GM18861 (cell line): ENCODE measurements around the gene MNT.

Experiments
- ATAC-seq: cut with Tn5 transposase; IDR thresholded peaks from one replicate; pipeline ENCODE4 v1.9.1; 2021; ENCODE audit not compliant: unreplicated experiment

MNT gene

DNA sequence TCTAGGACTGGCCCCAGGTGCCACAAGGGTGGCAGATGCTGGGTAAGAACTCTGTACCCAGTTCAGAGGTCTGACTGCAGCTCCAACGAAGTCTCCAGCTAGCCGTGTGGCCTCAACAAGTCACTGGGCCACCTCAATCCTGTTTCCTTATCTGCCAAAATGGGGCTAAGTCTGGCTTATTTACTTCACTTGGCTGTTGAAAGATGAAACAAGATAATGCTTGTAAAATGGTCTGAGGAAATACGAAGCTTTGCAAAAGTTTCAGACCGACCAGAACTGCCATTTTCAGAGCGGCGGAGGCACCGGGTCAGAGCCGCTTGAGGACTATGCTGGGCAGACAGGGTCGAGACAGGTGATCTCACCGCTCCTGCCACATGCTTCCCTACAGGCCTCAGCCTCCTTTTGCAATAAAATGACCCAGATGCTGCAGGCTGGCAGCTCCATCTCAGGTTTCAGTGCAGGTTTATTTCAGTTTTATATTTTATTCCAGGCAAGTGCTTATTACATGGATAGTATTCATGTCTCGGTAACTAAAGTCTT is 17.2 kb downstream of the MNT start:
- no peak for ATAC-seq

DNA sequence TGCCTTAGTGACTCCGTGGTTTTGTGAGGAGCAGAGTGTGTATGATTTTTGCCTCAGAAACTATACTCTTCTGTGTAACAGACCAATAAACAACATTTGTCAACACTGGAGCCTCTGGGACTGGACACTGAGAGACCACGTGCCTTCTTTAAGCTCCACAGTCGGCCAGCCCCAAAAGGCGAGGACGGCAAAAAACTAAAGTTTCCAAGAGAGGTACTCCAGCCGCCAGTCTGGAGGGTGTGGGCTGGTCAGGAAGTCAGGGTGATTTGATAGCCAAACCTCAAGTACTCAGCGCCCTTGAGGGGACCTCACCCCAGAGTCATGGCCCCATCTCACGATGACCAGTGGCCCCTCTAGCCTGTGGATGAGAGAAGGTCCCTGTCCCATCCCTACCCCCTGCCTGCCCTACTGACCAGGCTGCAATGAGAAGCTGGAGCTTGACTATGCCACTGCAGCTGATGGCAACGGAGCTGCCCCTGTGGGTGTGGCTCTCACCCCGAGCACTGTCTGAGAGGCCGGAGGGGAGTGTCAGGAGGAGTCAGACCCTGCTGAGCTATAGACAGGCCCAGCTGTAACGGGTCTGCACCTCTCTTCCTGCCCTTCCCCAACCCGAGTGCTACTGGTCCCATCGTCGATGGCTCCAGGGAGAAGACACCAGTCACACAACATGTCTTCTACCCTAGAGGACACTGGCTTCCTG is 19.8 kb downstream of the MNT start:
- ATAC-seq, result no peak

DNA sequence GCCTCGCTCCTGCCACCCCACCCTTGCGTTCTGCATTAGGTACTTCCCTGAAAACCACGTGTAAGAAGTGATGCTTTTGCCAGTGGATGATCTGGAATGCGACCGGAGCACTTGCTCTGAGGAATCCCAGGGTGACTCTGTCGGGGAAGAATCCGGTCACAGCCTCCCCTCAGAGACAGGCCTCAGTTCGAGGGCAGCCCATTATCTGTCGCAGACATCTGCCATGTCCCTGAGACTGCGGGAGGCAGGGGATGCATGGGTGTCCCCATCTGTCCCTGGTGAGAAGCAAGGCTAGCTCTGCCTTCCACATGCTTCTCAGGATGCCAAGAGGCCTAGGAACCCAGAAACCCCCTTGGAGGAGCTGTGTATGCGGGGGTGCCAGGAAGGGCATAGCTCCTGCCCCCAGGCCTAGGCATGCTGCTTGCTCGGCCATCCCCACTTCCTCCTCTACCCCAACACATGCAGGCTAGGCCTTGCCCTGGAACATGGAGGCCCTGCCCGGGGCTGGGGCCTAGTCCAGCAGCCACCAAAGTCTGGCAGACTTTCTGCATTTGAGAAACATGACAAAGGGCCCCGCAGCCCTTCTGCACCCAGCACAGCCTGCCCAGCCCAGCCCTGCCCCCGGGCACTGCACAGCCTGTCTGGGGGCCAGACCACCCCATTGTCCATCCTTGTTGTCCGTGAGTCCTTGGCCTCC is 20.5 kb downstream of the MNT start:
- ATAC-seq, result no peak

DNA sequence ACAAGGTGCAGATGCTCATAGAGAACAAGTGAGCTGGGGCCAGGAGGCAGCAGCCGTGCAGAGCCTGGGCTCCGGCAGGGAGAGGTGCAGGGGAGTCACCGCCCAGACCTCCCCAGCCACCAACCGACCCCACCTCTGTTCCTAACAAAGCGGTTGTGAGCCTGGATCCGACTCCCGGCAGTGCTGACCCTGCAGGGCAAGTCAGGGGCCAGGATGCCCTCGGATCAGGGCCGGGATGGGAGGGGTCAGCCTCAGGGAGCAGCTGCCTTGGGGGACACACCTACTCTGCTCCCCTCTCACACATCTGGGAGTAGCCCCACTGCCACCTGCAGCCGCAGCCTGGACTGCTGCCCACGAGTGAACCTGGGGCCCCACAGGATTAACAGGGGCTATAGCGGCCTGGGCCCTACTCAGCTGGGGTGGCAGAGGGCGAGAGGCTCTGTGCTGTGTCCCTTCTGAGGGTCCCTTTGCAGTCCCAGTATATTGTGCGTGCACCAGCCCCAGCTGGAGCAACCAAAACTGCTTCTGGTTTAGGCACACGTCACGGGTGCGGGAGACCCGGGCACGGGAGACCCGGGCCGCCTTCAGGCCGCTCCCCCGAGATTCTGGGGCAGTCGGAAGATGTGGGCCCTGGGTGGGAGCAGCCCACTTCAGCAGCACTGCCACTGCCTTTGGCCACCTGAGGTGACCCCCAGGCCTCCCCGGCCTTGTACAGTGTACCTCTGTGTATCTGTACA is 21.2 kb downstream of the MNT start:
- ATAC-seq, result no peak

DNA sequence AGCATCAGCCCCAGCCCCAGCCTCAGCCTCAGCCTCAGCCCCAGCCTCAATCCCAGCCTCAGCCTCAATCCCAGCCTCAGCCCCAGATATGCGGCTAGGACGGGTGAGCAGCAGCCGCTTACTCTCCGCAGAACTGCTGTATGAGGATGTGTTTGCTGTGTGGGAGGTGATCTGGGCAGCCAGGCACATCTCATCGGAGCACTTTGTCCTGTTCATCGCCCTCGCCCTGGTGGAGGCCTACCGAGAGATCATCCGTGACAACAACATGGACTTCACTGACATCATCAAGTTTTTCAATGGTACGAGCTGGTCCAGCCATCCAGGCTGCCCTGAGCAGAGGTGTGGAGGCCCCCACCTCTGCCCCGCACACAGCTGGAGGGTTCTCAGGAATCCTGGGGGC is 22.0 kb downstream of the MNT start:
- ATAC-seq, result no peak

DNA sequence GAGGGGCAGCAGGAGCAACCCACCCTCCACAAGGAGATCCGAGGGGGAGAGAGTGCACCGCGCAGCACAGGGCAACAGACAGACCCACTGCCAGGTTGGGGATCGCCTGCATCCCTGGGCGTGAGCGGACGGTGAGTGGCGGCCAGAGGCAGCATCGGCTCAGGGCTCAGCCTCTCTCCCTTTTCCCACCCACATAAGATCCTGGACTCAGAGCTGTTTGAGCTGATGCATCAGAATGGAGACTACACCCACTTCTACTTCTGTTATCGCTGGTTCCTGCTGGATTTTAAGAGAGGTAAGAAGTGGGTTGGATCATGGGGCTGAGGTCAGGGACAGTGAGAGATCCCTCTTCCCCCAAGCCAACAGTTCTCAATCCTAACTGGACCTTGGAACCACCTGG is 23.2 kb downstream of the MNT start:
- no peak for ATAC-seq

DNA sequence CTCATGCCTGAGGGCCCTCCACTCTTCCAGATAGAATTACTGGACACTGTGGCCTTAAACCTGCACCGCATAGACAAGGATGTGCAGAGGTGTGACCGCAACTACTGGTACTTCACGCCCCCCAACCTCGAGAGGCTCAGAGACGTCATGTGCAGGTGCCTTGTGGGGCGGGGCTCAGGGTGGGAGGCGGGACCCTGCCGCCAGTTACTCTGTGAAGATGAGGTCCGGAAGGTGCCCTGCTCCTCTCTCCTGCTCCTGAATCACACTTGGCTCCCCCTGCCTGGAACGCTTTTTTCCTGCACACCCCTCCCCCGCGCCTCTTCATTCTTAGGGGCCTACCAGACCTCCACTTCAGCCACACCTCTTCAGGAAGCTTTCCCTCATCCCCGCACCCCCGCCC is 24.8 kb downstream of the MNT start:
- ATAC-seq, result no peak

DNA sequence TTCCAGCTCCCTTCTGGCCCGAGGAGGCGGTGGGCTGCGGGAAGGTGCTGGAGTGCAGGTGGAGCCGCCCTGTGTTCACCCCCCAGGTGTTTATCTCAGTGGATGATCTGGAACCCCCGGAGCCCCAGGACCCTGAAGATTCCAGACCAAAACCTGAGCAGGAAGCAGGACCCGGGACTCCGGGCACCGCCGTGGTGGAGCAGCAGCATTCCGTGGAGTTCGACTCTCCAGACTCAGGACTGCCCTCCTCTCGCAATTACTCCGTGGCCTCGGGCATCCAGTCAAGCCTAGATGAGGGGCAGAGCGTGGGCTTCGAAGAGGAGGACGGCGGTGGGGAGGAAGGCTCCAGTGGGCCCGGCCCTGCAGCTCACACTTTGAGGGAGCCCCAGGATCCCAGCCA is 25.5 kb downstream of the MNT start:
- no peak for ATAC-seq

DNA sequence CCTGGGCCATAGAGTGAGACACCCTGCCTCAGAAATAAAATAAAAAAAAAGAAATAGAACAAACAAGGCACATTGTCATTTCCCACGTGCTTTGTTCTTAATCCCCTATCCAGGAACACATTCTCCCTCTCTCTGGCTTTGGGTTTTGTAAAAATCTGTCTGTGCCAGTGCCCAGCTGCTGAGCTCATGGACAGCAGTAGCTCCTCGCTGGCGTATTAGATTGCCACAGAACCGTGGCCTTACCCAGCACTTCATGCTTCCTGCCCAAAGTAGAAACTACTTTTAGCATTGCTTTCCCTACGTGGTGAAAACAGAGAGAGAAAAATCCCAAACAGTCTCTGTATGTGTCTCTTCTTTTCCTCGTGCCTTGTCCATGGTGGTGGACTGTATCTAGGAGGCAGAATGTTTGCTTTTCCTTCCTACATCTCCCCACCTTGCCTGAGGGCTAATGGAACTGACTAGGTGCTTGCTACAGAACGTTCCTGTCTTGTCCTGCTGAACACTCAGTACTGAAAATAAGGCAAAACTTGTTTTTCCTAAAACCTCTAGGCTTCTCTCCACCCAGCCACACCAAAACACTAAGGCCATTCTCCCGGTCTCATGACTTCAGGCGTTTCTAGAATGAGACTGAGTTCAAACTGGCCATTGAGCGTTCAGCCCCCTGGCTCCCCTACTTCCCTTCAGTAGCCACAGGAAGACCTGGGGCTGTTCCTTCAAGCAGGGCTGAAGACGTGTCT is 26.1 kb downstream of the MNT start:
- no peak for ATAC-seq

DNA sequence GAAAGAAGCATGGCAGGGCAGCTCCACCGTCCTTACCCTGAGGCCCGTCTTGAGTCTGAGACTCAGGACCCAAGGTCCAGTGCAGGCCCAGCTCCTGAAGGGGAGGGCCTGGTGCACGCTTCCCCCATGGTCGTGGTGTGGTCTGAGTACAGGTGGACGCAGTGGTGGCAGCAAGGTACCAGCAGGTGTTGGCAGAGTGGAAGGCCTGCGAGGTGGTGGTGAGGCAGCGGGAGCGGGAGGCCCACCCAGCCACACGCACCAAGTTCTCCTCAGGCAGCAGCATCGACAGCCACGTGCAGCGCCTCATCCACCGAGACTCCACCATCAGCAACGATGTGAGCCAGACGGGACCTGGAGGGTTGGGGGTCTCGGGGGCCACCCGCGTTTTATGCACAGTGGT is 27.7 kb downstream of the MNT start:
- ATAC-seq, result no peak

DNA sequence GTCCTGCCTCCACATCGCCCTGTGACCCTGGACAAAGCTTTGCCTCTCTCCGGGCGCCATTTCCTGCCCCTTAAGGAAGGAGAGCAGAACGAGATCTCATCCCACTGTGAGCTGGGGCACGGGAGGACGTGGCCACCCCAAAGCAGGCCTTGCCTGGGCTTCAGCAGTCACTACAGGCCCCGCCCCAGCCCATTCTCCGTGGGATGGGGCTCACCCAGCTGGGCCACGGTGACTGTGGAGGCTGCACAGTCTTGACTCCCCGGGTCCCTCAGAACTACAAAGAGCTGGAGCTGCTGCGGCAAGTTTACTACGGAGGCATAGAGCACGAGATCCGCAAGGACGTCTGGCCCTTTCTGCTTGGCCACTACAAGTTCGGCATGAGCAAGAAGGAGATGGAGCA is 28.2 kb downstream of the MNT start:
- ATAC-seq, result no peak

DNA sequence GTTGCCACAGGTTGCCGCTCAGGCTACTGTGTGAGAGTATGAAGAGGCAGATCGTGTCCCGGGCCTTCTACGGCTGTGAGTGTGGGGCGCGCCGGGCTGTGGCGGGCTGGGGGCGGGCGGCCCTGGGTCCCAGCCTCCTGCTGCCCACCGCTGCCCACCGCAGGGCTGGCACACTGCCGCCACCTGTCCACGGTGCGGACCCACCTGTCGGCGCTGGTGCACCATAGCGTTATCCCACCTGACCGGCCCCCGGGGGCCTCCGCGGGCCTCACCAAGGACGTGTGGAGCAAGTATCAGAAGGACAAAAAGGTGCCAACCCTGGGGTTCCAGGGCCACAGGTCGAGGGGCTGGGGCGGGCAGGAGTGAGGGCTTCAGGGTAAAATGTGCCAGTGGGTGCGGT is 28.7 kb downstream of the MNT start:
- ATAC-seq, result no peak

DNA sequence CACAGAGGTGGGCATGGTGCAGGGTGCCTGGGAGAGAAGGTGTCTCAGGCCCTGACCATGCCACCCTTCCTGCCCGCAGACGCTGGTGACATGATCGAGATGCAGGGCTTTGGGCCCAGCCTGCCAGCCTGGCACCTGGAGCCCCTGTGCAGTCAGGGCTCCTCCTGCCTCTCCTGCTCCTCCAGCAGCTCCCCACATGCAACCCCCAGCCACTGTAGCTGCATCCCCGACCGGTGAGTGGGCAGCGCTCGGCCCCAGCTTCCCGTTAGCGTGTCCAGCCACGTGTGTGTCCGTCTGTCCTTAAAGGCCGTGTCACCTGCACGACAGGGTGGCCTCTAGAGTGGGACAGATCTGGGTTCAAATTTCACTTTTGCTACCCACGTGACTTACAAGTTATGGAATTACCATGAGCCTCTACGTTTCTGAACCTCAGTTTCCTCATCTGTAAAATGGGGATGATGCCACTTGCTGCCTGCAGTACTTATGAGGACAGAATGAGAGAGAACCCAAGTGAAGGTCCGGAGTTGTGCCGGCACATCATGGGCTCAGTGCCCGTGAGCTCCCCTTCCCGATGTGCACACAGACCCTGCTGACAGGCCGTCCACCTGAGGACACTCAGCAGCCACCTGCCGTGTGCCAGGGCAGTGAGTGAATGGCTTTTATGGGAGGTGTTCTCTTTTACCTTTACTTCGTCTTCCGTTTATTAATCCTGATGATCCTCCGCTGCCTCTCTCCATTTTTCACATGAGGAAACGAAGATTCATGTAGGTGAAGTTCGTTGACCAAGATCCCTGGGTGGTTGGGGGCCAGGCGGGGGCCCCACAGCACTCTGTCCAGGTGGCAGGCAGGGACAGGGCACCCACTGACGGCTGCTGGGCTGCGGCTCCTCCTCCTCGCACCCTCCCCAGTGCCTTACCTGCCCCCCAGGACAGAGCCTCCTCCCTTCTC is 29.4 kb downstream of the MNT start:
- no peak for ATAC-seq

DNA sequence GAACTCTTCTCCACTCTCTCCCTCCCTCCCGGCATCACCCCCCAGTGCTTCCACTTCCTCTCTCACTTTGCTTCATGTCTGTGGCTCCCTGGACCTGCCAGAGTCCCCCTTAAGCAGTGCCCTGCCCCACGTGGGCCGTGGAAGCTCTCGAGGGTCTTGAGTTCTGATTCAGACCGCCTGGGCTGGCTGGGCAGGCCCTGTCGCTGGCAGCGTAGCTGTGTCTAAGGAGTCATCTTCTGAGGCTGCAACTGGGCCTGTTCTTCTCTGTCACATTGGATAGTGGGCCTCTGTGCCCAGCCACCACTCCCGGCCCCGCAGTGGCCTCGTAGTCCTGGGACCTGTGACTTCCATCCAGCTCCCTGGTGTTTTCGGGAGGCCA is 30.7 kb downstream of the MNT start:
- no peak for ATAC-seq

DNA sequence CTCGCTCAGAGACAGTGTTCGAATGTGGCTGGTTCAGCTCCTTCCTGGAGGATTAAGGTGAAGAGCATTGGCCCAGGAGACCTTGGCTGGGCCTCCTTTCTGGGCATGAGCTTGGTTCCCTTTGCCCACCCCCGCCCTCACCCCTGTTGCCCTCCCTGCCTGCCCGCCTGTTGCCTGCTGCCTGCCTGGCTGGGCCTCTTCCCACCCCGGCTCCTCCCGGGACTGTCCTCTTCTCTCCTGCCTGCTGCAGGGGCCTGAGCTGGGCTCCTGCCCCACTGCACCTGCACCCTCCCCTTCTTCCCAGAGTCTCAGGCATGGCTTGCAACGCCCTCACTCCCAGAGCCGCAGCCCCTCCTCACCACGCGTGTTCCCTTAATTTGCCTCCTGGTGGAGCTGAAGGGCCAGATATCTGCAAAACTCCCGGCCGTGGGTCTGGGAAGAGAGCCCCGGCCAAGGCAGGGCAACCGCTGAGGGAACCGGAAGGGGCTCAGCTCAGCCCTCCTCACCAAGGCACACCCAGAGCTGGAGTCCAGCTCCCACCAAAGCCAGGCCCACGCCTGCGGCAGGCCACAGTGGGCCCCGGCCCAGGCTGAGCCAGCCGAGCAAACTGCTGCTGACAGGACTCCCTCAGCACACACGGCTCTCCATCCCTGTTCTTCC is 31.2 kb downstream of the MNT start:
- no peak for ATAC-seq

DNA sequence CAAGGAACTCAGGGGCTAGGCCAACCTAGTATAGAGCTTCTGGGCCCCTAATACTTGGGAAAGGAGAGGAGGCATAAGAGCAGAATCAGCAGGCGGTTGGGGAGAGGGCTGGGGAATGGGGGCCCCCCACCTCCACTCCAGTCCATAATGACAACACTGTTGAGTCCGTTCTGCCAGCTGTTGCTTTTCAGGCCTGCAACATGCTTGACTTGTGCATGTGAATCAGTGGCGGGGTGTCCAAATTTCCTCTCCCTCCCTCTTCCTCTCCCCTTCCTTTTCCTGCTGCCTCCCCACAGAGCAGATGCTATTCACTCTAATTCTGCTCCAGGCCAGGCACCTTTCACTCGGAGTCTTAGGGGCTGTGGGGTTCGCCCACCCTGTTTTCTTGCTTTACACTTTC is 31.8 kb downstream of the MNT start:
- ATAC-seq, result no peak

DNA sequence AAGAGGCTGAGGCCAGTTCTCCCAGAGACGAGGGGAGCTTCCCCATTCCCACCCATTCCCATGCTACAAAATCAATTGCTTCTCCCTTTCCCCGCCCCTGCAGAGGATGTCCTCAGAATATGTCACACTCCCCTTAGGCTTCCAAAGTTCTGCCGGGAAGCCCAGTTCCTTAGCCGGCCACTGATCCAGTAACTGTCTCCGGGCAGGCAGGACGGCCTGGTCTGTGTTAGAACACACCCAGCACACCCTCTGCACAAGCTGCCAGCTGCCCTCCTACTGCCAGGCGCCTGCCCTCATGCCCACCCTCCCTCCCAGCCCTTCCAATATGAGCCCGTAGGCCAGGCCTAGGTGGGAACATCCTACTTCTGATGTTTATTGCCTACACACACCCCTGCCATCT is 32.5 kb downstream of the MNT start:
- no peak for ATAC-seq

DNA sequence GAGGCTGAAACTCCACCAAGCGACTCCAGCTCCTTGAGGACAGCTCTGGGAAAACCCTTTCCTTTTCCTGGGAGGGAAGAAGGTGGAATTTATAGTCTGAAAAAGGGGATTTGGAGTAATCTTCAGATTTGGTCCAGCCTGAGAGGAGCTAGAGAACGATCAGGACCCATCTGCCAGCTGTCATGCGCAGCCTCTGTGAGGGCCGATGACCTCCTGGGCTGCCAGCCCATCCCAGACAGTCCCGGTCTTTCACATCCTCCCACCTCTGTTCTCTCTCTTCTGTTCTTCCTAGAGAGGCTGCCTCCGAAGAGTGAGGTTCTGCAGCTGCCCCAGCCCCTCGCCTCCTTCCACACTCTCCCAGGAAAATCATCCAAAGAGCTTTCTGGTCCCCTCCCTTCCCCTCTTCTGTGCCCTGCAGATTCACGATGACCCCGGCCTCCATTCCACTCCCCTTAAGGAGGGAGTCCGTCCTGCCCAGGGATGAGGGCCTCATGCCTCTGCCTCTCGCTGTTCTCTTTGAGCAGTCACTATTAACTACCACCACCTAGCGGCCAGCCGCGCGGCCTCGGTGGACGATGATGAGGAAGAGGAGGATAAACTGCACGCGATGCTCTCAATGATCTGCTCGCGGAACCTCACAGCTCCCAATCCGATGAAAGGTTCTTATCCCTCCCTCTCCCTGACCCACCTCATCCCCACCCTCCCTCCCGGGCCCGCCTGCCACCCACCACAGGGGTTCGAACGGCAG is 33.9 kb downstream of the MNT start:
- ATAC-seq, result no peak

DNA sequence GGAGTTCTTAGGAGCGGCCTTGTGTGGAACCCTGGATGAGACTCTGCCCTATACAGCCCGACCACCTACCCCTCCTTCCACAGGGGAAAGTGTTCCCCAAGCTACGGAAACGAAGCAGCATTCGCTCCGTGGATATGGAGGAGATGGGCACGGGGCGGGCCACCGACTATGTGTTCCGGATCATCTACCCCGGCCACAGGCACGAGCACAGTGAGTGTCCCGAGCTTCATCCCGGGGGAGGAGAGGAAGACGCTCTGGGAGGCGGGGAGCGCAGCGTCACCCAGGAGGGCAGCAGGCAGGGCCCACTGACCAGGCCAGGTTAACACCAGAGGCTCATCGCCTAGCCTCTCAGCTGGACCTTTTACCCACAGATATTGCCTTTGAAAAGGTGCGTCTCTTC is 35.7 kb downstream of the MNT start:
- ATAC-seq, result no peak
